Kidney epithelial cell (primary cell): Measurements from ENCODE around the gene PAX4. TPM values are rescaled to one million over a fixed set of nuclear protein-coding genes. Genes with fewer than 3 reads are reported as not detected.

Experiments
- DNase-seq: peaks from one replicate; pipeline ENCODE4 v3.0.0-alpha.2; 2010; ENCODE audit warnings: low read depth
- H3K27me3 ChIP-seq: 2 replicates; pipeline ENCODE4 v1.6.0; 2011; ENCODE audit warnings: low read length; ENCODE audit not compliant: control insufficient read depth, insufficient read depth
- H3K36me3 ChIP-seq: 2 replicates; pipeline ENCODE4 v1.5.1; 2011; ENCODE audit warnings: low read length; ENCODE audit not compliant: control insufficient read depth, insufficient read depth
- H3K4me3 ChIP-seq: 2 replicates; pipeline ENCODE4 v1.5.1; 2011; ENCODE audit warnings: low read depth, mild to moderate bottlenecking, control low read depth, low read length
- CTCF ChIP-seq: IDR thresholded peaks from 2 replicates; pipeline ENCODE4 v1.5.1; 2011; ENCODE audit warnings: mild to moderate bottlenecking, moderate library complexity, low read length, control low read depth, inconsistent platforms; ENCODE audit not compliant: insufficient read depth, poor library complexity, severe bottlenecking
- total RNA-seq: library from RNA; depleted of rRNA; stranded (reverse); fragments of >200 nt; gene quantifications from 2 replicates; pipeline ENCODE4 v1.2.3, GENCODE V29; 2015

Gene PAX4
- total RNA-seq, 1 donor from 2014 or later = not detected

GRCh38 chr7:127591591-127591990, 26.4 kb downstream of the PAX4 start:
- no peak overlapping the region for H3K4me3 ChIP-seq
- H3K27me3 ChIP-seq = no peaks in the 10 kb centered on the region
- no peak for DNase-seq
- no peak for TF ChIP-seq CTCF
- H3K36me3 ChIP-seq = no peaks in the 10 kb centered on the region

- no peak for DNase-seq
- no peak for TF ChIP-seq CTCF
- Histone ChIP-seq H3K4me3 (no peak overlapping the region), H3K27me3 (no peaks in the 10 kb centered on the region), H3K36me3 (no peaks in the 10 kb centered on the region)
Measured at GRCh38 chr7:127591189-127591588, 26.8 kb downstream of the PAX4 start.

GRCh38 chr7:127589896-127590295, 28.0 kb downstream of the PAX4 start:
- H3K4me3 ChIP-seq = no peak overlapping the region
- no peaks in the 10 kb centered on the region for H3K36me3 ChIP-seq
- H3K27me3 ChIP-seq = no peaks in the 10 kb centered on the region
- no peak for TF ChIP-seq CTCF
- no peak for DNase-seq

- TF ChIP-seq CTCF = peak; percentile 73
- DNase-seq = no peak
- Histone ChIP-seq H3K4me3 (peak overlapping the region; percentile 94), H3K27me3 (no peaks in the 10 kb centered on the region), H3K36me3 (no peaks in the 10 kb centered on the region)
Measured at GRCh38 chr7:127588697-127589482, 29.1 kb downstream of the PAX4 start.

GRCh38 chr7:127588019-127588696, 29.8 kb downstream of the PAX4 start, which contains the start of gene ARF5:
ARF5 (plus strand) TSS chr7:127588411; CDS start chr7:127588499, 88 bp downstream.
- H3K27me3 ChIP-seq = no peaks in the 10 kb centered on the region
- H3K4me3 ChIP-seq = peak within 1 kb of the TSS; percentile 94
- DNase-seq = no peak
- TF ChIP-seq CTCF = no peak
- no peaks in the 10 kb centered on the region for H3K36me3 ChIP-seq

GRCh38 chr7:127587663-127588018, 30.3 kb downstream of the PAX4 start:
- Histone ChIP-seq H3K27me3 (no peaks in the 10 kb centered on the region), H3K36me3 (peaks cover 1% of the 10 kb centered on the region), H3K4me3 (peak overlapping the region; percentile 94)
- DNase-seq = no peak
- no peak for TF ChIP-seq CTCF
